ENCODE measurements around the gene ZNF431. TPM values are rescaled to one million over a fixed set of nuclear protein-coding genes. Genes with fewer than 3 reads are reported as not detected.

The ZNF431 gene
- total and polyA plus RNA-seq, 9 of the 15 experiments (the other 6 are each of a cell fraction or from before 2014, with no cell fraction given): 3.3 to 24.8 (median 13.5) TPM

- TF ChIP-seq NR4A1 (CRISPR knock-in tag; IDR thresholded peaks at IDR 0.05) (no peak), NR4A1 (tag; IDR thresholded peaks at IDR 0.05) (no peak), SMARCC2 (IDR thresholded peaks at IDR 0.05; ENCODE audit: low read depth) (no peak), SIRT6 (IDR thresholded peaks at IDR 0.05; ENCODE audit: low read depth, low read length) (no peak), HSF4 (CRISPR knock-in tag; IDR thresholded peaks at IDR 0.05; ENCODE audit: borderline replicate concordance) (peak; percentile 65; the same call in 1 of the 2 replicates), ZNF316 (IDR thresholded peaks at IDR 0.05) (no peak), ZNF121 (CRISPR knock-in tag; conservative IDR thresholded peaks at IDR 0.05) (no peak), YBX1 (IDR thresholded peaks at IDR 0.05) (no peak), ARHGAP35 (IDR thresholded peaks at IDR 0.05; ENCODE audit: partially characterized antibody) (no peak), ELF4 (CRISPR knock-in tag; IDR thresholded peaks at IDR 0.05) (no peak), ZNF707 (CRISPR knock-in tag; conservative IDR thresholded peaks at IDR 0.05) (no peak), TBP (optimal IDR thresholded peaks at IDR 0.05; ENCODE audit: low read depth, low read length) (no peak), SMAD3 (CRISPR knock-in tag; conservative IDR thresholded peaks at IDR 0.05) (no peak), ZFPM2 (CRISPR knock-in tag; IDR thresholded peaks at IDR 0.05) (no peak), HDAC2 (IDR thresholded peaks at IDR 0.05) (no peak), JUN (IDR thresholded peaks at IDR 0.05; ENCODE audit: borderline replicate concordance, low read depth, low read length) (no peak), JUN (CRISPR knock-in tag; IDR thresholded peaks at IDR 0.05; ENCODE audit: borderline replicate concordance) (no peak), CHCHD3 (CRISPR knock-in tag; IDR thresholded peaks at IDR 0.05) (no peak), FOXP1 (CRISPR knock-in tag; IDR thresholded peaks at IDR 0.05) (no peak), NCOA1 (IDR thresholded peaks at IDR 0.05; ENCODE audit: low read depth) (0 out of 2 replicates have a peak, but pooled peaks have one; percentile 14), ZNF57 (CRISPR knock-in tag; IDR thresholded peaks at IDR 0.05) (no peak), FOXJ2 (tag; IDR thresholded peaks at IDR 0.05) (no peak), MLX (CRISPR knock-in tag; conservative IDR thresholded peaks at IDR 0.05) (no peak), ZNF551 (CRISPR knock-in tag; IDR thresholded peaks at IDR 0.05) (no peak), ESRRB (CRISPR knock-in tag; IDR thresholded peaks at IDR 0.05; ENCODE audit: borderline replicate concordance) (no peak), MIER1 (IDR thresholded peaks at IDR 0.05; ENCODE audit: low read depth) (no peak), KDM4B (IDR thresholded peaks at IDR 0.05; ENCODE audit: borderline replicate concordance in 2 of 2, low read depth in 1 of 2) (no peak), U2AF2 (optimal IDR thresholded peaks at IDR 0.05; ENCODE audit: low read depth, low read length) (no peak), ZNF764 (CRISPR knock-in tag; IDR thresholded peaks at IDR 0.05; ENCODE audit: low read depth) (no peak), SNIP1 (IDR thresholded peaks at IDR 0.05; ENCODE audit: low read depth) (no peak), PHTF2 (CRISPR knock-in tag; IDR thresholded peaks at IDR 0.05) (no peak)
- TF ChIP-seq, protein P1, sequence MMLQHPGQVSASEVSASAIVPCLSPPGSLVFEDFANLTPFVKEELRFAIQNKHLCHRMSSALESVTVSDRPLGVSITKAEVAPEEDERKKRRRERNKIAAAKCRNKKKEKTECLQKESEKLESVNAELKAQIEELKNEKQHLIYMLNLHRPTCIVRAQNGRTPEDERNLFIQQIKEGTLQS (IDR thresholded peaks at IDR 0.05): no peak
- TF ChIP-seq, protein P1 (CRISPR knock-in tag; conservative IDR thresholded peaks at IDR 0.05): no peak
Observed at GRCh38 chr19:21128901-21129698, 12.7 kb upstream of the ZNF431 start (continued).
